Measurements from ENCODE around the gene MLF2.

DNA sequence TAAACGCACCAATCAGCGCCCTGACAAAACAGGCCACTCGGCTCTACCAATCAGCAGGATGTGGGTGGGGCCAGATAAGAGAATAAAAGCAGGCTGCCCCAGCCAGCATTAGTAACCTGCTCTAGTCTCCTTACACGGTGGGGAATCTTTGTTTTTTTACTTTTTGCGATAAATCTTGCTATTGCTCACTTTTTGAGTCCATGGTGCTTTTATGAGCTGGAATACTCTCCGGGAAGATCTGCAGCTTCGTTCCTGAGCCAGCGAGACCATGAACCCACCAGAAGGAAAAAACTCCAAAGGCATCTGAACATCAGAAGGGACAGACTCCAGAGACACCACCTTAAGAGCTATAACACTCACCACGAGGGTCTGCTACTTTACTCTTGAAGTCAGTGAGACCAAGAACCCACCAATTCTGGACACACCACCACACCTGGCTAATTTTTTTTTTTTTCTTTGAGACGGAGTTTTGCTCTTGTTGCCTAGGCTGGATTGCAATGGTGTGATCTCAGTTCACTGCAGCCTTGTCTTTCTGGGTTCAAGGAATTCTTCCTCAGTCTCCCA is 36.0 kb downstream of the MLF2 start:
- no peak for TF ChIP-seq POLR2A (IDR thresholded peaks at IDR 0.05; ENCODE audit: low read length)
- TF ChIP-seq GATA1 (IDR thresholded peaks at IDR 0.05; ENCODE audit: low read depth, low read length), result no peak

All from erythroblast (primary cell).